CD4-positive, CD25-positive, alpha-beta regulatory T cell (primary cell): ENCODE data around the gene CRISP3. TPM values are rescaled to one million over a fixed set of nuclear protein-coding genes. Genes with fewer than 3 reads are reported as not detected.

ENCODE experiments used
- polyA plus RNA-seq, 4 donors: library from polyadenylated mRNA; unstranded; fragments of 300-500 nt; fragmentation: Illumina TruSeq; gene quantifications; one replicate each; pipeline ENCODE4 v1.2.3, GENCODE V29; 2021
- total RNA-seq: library from RNA; stranded (reverse); gene quantifications from one replicate; pipeline ENCODE4 v1.2.3, GENCODE V29; 2022

The CRISP3 gene
- total and polyA plus RNA-seq, 5 donors from 2014 or later, result not detected

Other genes with a start within 250 kb of the CRISP3 start
- not detected for gene GLYATL3, start 244.5 kb downstream of the CRISP3 start, total RNA-seq
- not detected for gene GLYATL3, start 244.5 kb downstream of the CRISP3 start, polyA plus RNA-seq
- gene C6orf141, start 193.7 kb downstream of the CRISP3 start, total RNA-seq, result not detected
- not detected for gene C6orf141, start 193.7 kb downstream of the CRISP3 start, polyA plus RNA-seq
- gene RHAG, start 107.5 kb downstream of the CRISP3 start, total RNA-seq, result not detected
- not detected for gene RHAG, start 107.5 kb downstream of the CRISP3 start, polyA plus RNA-seq
- not detected for gene CRISP2, start 30.8 kb downstream of the CRISP3 start, total RNA-seq
- not detected for gene CRISP2, start 30.8 kb downstream of the CRISP3 start, polyA plus RNA-seq
- gene PGK2, start 42.9 kb upstream of the CRISP3 start, total RNA-seq, result not detected
- not detected for gene PGK2, start 42.9 kb upstream of the CRISP3 start, polyA plus RNA-seq
- not detected for gene CRISP1, start 122.1 kb upstream of the CRISP3 start, total RNA-seq
- not detected for gene CRISP1, start 122.1 kb upstream of the CRISP3 start, polyA plus RNA-seq
- gene DEFB114, start 219.8 kb upstream of the CRISP3 start, total RNA-seq, result not detected
- not detected for gene DEFB114, start 219.8 kb upstream of the CRISP3 start, polyA plus RNA-seq
- gene DEFB113, start 225.2 kb upstream of the CRISP3 start, total RNA-seq, result not detected
- not detected for gene DEFB113, start 225.2 kb upstream of the CRISP3 start, polyA plus RNA-seq